NCI-H1092 (cell line): ENCODE results near the gene SUCLA2.

Experiments
- DNase-seq: peaks from one replicate; lab custom pipeline; 2025; lab: John Stamatoyannopoulos, UW

Gene SUCLA2

GRCh38 chr13:47901441-47901840 lies 99.6 kb downstream of the SUCLA2 start:
- DNase-seq: no peak

- no peak for DNase-seq
Measured at GRCh38 chr13:47898080-47898479, 103.0 kb downstream of the SUCLA2 start.

DNA sequence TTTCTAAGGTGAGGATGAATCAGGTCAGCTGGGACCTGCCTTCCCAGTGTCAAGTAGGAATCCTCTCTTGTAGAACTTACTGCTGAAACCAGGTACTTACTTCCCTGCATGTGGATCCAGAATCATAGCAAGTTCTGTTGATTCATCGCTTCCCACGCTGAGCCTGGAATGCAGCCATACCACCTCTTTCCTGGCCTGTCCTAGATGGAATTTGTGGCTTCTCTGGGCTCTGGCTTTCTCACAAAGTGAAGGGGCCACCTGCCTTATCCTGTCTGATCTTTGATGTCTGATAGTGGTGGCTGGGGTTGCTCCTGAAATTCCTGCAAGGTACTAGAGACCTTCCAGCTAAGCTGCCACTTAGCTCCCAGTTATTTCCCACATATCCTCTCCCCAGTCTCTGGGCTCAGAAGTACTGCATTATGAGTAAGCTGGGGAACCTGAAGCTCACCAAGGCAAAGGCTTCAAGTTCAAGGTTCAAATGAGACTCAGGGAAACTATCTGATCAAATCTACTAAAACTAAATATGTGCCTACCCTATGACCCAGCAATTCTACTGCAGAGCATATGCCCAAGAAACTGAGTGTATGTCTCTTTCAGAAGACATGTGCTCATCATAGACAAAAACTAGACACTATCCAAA lies 103.5 kb downstream of the SUCLA2 start:
- no peak for DNase-seq

DNA sequence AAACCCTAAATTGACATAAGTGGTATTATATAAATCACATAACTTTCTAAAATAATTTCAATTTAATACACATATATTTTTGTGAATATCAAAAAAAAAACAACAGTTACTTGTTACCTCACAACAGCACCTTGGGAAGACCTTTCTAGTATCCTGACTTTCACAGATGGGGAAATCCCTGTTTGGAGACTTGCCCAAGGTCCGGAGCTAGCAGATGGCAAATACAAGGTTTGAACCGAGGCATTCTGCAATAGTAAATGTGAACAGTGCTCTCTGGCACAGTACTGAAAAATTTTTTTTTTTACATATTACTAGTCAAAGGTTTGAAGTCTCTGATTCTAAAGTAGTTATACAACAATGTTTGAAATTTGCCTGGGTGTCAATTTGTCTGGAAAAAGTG lies 104.5 kb downstream of the SUCLA2 start:
- no peak for DNase-seq

DNA sequence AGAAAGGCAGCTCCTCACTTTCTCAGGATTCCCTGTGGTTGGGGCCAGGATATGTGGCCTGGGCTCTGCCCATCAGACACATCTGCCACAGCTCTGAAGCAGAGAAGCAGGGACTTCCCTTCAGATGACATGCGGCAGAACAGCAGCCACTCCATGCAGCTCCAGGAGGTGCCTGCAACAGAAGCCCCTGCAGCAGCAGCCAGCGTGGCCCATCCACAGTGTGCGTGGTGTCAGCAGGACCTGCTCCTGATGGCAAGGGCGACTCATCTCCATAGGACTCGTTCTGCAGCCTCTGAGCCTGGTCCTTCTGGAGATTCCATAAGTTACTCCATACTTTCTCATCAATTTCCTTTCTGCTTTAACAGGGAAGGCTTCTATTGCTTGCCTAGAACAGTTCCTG lies 105.0 kb downstream of the SUCLA2 start:
- no peak for DNase-seq

GRCh38 chr13:47893527-47893926 lies 107.5 kb downstream of the SUCLA2 start:
- no peak for DNase-seq
